Effector memory CD8-positive, alpha-beta T cell (primary cell): Measurements from ENCODE around the gene TOPBP1.
"Not testable (repeated sequence)": the region's sequence is repeated elsewhere in the genome, so short reads cannot be mapped to it uniquely, and the experiment has no call there.

Experiments
- ATAC-seq: fragments of 150-1000 bp; cut with Tn5 transposase; replicated peaks from 2 replicates; pipeline ENCODE4 v1.10.0; 2021; ENCODE audit warnings: mild to moderate bottlenecking, moderate library complexity
- DNase-seq, 3 experiments: peaks; one replicate each; pipeline ENCODE4 v3.0.0; 2021
- H3K27ac Mint-ChIP-seq, 2 donors: one replicate each; pipeline ENCODE4 v1.8.0; 2022; ENCODE audit warnings: mild to moderate bottlenecking in 2 of 2, mixed read lengths in 2 of 2, moderate library complexity in 2 of 2
- H3K27me3 Mint-ChIP-seq, 2 donors: one replicate each; pipeline ENCODE4 v1.8.0; 2022; ENCODE audit warnings: mixed read lengths in 2 of 2
- H3K36me3 Mint-ChIP-seq: one replicate; pipeline ENCODE4 v1.8.0; 2022; ENCODE audit warnings: mild to moderate bottlenecking, moderate library complexity, mixed read lengths; ENCODE audit not compliant: insufficient read depth
- H3K4me1 Mint-ChIP-seq, 2 donors: one replicate each; pipeline ENCODE4 v1.8.0; 2022; ENCODE audit warnings: low read depth in 2 of 2, mixed read lengths in 2 of 2
- H3K4me3 Mint-ChIP-seq, 2 donors: one replicate each; pipeline ENCODE4 v1.8.0; 2022; ENCODE audit warnings: mild to moderate bottlenecking in 2 of 2, mixed read lengths in 2 of 2, moderate library complexity in 2 of 2
- H3K9me3 Mint-ChIP-seq, 2 donors: one replicate each; pipeline ENCODE4 v1.8.0; 2022; ENCODE audit warnings: mixed read lengths in 2 of 2

Gene TOPBP1

GRCh38 chr3:133693821-133694220 is 32.1 kb upstream of the TOPBP1 start:
- H3K4me1 Mint-ChIP-seq = peaks cover 0 to 2% of the 10 kb centered on the region in 2 donors
- no peak for ATAC-seq
- H3K27ac Mint-ChIP-seq = no peak overlapping the region
- no peak overlapping the region for H3K4me3 Mint-ChIP-seq
- no peaks in the 10 kb centered on the region for H3K27me3 Mint-ChIP-seq
- DNase-seq = no peak
- H3K9me3 Mint-ChIP-seq = no peaks in the 10 kb centered on the region
- H3K36me3 Mint-ChIP-seq = no peaks in the 10 kb centered on the region

- H3K27me3 Mint-ChIP-seq = no peaks in the 10 kb centered on the region
- peaks cover 0 to 5% of the 10 kb centered on the region in 2 donors for H3K4me1 Mint-ChIP-seq
- H3K9me3 Mint-ChIP-seq = no peaks in the 10 kb centered on the region
- ATAC-seq = no peak
- H3K4me3 Mint-ChIP-seq = no peak overlapping the region
- H3K27ac Mint-ChIP-seq = no peak overlapping the region
- DNase-seq = no peak
- H3K36me3 Mint-ChIP-seq = peaks cover 4% of the 10 kb centered on the region
Observed at GRCh38 chr3:133692759-133693158, 31.0 kb upstream of the TOPBP1 start.

GRCh38 chr3:133691273-133692107 is 29.7 kb upstream of the TOPBP1 start:
- no peak for DNase-seq
- Mint-ChIP-seq H3K4me3 (no peak overlapping the region), H3K27me3 (no peaks in the 10 kb centered on the region), H3K27ac (no peak overlapping the region), H3K36me3 (peaks cover 4% of the 10 kb centered on the region), H3K9me3 (no peaks in the 10 kb centered on the region), H3K4me1 (peaks cover 0 to 9% of the 10 kb centered on the region in 2 donors)
- ATAC-seq = no peak

- H3K27me3 Mint-ChIP-seq = peaks cover 86 to 97% of the 10 kb centered on the region in 2 donors
- ATAC-seq, H3K9me3 Mint-ChIP-seq, H3K27ac Mint-ChIP-seq, DNase-seq, H3K4me1 Mint-ChIP-seq, H3K36me3 Mint-ChIP-seq, H3K4me3 Mint-ChIP-seq: not testable (repeated sequence)
Observed at GRCh38 chr3:133677993-133678392, 16.3 kb upstream of the TOPBP1 start.

GRCh38 chr3:133676336-133677118 is 14.8 kb upstream of the TOPBP1 start:
- peaks cover 83 to 94% of the 10 kb centered on the region in 2 donors for H3K27me3 Mint-ChIP-seq
- DNase-seq = no peak
- peaks cover 6% of the 10 kb centered on the region for H3K36me3 Mint-ChIP-seq
- no peaks in the 10 kb centered on the region for H3K9me3 Mint-ChIP-seq
- no peak overlapping the region for H3K27ac Mint-ChIP-seq
- peaks cover 0 to 2% of the 10 kb centered on the region in 2 donors for H3K4me1 Mint-ChIP-seq
- ATAC-seq = no peak
- no peak overlapping the region for H3K4me3 Mint-ChIP-seq

- Mint-ChIP-seq H3K36me3 (peaks cover 6% of the 10 kb centered on the region), H3K27me3 (peaks cover 79 to 90% of the 10 kb centered on the region in 2 donors), H3K27ac (no peak overlapping the region), H3K4me1 (peaks cover 0 to 2% of the 10 kb centered on the region in 2 donors), H3K4me3 (no peak overlapping the region), H3K9me3 (no peaks in the 10 kb centered on the region)
- no peak for ATAC-seq
- no peak for DNase-seq
Observed at GRCh38 chr3:133675631-133676335, 14.0 kb upstream of the TOPBP1 start.

GRCh38 chr3:133674290-133674919 is 12.7 kb upstream of the TOPBP1 start:
- Mint-ChIP-seq H3K4me3 (no peak overlapping the region), H3K36me3 (peaks cover 6% of the 10 kb centered on the region), H3K27ac (no peak overlapping the region), H3K9me3 (no peaks in the 10 kb centered on the region), H3K27me3 (peaks cover 69 to 81% of the 10 kb centered on the region in 2 donors), H3K4me1 (peaks cover 0 to 2% of the 10 kb centered on the region in 2 donors)
- DNase-seq (no peak), ATAC-seq (no peak)

- H3K27me3 Mint-ChIP-seq = peaks cover 67 to 76% of the 10 kb centered on the region in 2 donors
- no peak for DNase-seq
- H3K4me3 Mint-ChIP-seq = no peak overlapping the region
Observed at GRCh38 chr3:133673746-133674145, 12.0 kb upstream of the TOPBP1 start.

GRCh38 chr3:133672461-133672860 is 10.7 kb upstream of the TOPBP1 start:
- Mint-ChIP-seq H3K27ac (no peak overlapping the region), H3K4me1 (peaks cover 0 to 2% of the 10 kb centered on the region in 2 donors), H3K27me3 (peaks cover 58 to 64% of the 10 kb centered on the region in 2 donors), H3K9me3 (no peaks in the 10 kb centered on the region), H3K4me3 (no peak overlapping the region), H3K36me3 (peaks cover 6% of the 10 kb centered on the region)
- ATAC-seq (no peak), DNase-seq (no peak)

More at GRCh38 chr3:133673746-133674145, 12.0 kb upstream of the TOPBP1 start:
- no peaks in the 10 kb centered on the region for H3K9me3 Mint-ChIP-seq
- H3K36me3 Mint-ChIP-seq = peaks cover 6% of the 10 kb centered on the region
- ATAC-seq = no peak
- peaks cover 0 to 2% of the 10 kb centered on the region in 2 donors for H3K4me1 Mint-ChIP-seq
- no peak overlapping the region for H3K27ac Mint-ChIP-seq

GRCh38 chr3:133670525-133670995 is 8.8 kb upstream of the TOPBP1 start:
- no peak overlapping the region for H3K4me3 Mint-ChIP-seq
- H3K9me3 Mint-ChIP-seq = no peaks in the 10 kb centered on the region
- H3K4me1 Mint-ChIP-seq = no peaks in the 10 kb centered on the region
- peaks cover 6% of the 10 kb centered on the region for H3K36me3 Mint-ChIP-seq
- no peak for ATAC-seq
- H3K27me3 Mint-ChIP-seq = peaks cover 41 to 46% of the 10 kb centered on the region in 2 donors
- DNase-seq = no peak
- no peak overlapping the region for H3K27ac Mint-ChIP-seq

- peaks cover 37 to 41% of the 10 kb centered on the region in 2 donors for H3K27me3 Mint-ChIP-seq
- DNase-seq (no peak), ATAC-seq (no peak)
- H3K9me3 Mint-ChIP-seq = no peaks in the 10 kb centered on the region
- H3K4me1 Mint-ChIP-seq = no peaks in the 10 kb centered on the region
- H3K36me3 Mint-ChIP-seq = peaks cover 6% of the 10 kb centered on the region
- H3K4me3 Mint-ChIP-seq = no peak overlapping the region
- H3K27ac Mint-ChIP-seq = no peak overlapping the region
Observed at GRCh38 chr3:133669949-133670524, 8.3 kb upstream of the TOPBP1 start.

- no peak overlapping the region for H3K27ac Mint-ChIP-seq
Observed at GRCh38 chr3:133667118-133667517, 5.4 kb upstream of the TOPBP1 start.

More at GRCh38 chr3:133667118-133667517, 5.4 kb upstream of the TOPBP1 start:
- DNase-seq = no peak
- H3K27me3 Mint-ChIP-seq = peaks cover 12 to 13% of the 10 kb centered on the region in 2 donors
- H3K4me1 Mint-ChIP-seq = peaks cover 11 to 16% of the 10 kb centered on the region in 2 donors
- no peak overlapping the region for H3K4me3 Mint-ChIP-seq
- no peaks in the 10 kb centered on the region for H3K9me3 Mint-ChIP-seq
- H3K36me3 Mint-ChIP-seq = peaks cover 4% of the 10 kb centered on the region
- ATAC-seq = no peak
